HepG2 (cell line): ENCODE measurements around the gene CUL1. TPM values are rescaled to one million over a fixed set of nuclear protein-coding genes. Genes with fewer than 3 reads are reported as not detected.

Source experiments
- ATAC-seq: fragments of 200-7000 bp; cut with Tn5 transposase; 3 replicates; pipeline ENCODE4 v1.9.1; 2020; ENCODE audit warnings: mild to moderate bottlenecking, moderate library complexity
- BruUV-seq: library from RNA; stranded (reverse); fragments of 400-500 nt; replicated peaks from 2 replicates; lab custom pipeline; 2021; lab: Mats Ljungman, UMichigan
- CTCF ChIA-PET: fragments of 300-600 bp; formaldehyde crosslinking; extraction: SDS; loops from one replicate; lab custom pipeline; 2021; ENCODE audit warnings: low total read pairs, inconsistent platforms, low intra/inter-chr PET ratio; lab: Yijun Ruan, JAX
- POLR2A ChIA-PET: fragments of 350-600 bp; sonication (Branson Sonifier 250); formaldehyde crosslinking; loops from one replicate; lab custom pipeline; 2020; ENCODE audit warnings: antibody characterized with exemption, inconsistent platforms; lab: Yijun Ruan, JAX
- DNase-seq: peaks from one replicate; pipeline ENCODE4 v3.0.0-alpha.2; 2015; ENCODE audit warnings: low spot score
- FAIRE-seq: peaks from 3 replicates; lab custom pipeline; 2011; peaks lifted over from hg19 to GRCh38; lab: Jason Lieb, UNC
- H2AFZ ChIP-seq: one replicate; pipeline ENCODE4 v1.6.1; 2011; ENCODE audit warnings: low read length, inconsistent platforms
- H3K27ac ChIP-seq: fragments of 300-600 bp; 3 replicates; pipeline ENCODE4 v1.8.0; 2011; ENCODE audit warnings: mixed run types, mild to moderate bottlenecking, mixed read lengths, low read length, inconsistent platforms; ENCODE audit not compliant: insufficient read depth; ENCODE audit errors: extremely low read length
- H3K27me3 ChIP-seq, 2 experiments: fragments of 200-600 bp in 1 of 2; 2 replicates in 1 of 2; 3 replicates in 1 of 2; pipeline versions ENCODE4 v1.6.0 to v1.8.0; 2011; ENCODE audit warnings: low read length in 2 of 2, mild to moderate bottlenecking in 2 of 2, moderate library complexity in 2 of 2, inconsistent platforms in 1 of 2; ENCODE audit not compliant: insufficient read depth in 2 of 2, control insufficient read depth in 1 of 2
- H3K36me3 ChIP-seq, 2 experiments: fragments of 200-600 bp in 1 of 2; replicated peaks in 1 of 2; 2 replicates in 1 of 2; 3 replicates in 1 of 2; pipeline versions ENCODE4 v1.5.1 to v1.8.0; 2011; ENCODE audit warnings: low read length in 2 of 2, inconsistent platforms in 1 of 2; ENCODE audit not compliant: insufficient read depth in 2 of 2, control insufficient read depth in 1 of 2
- H3K4me1 ChIP-seq: 2 replicates; pipeline ENCODE4 v1.5.1; 2012; ENCODE audit warnings: low read length, inconsistent platforms; ENCODE audit not compliant: insufficient read depth
- H3K4me2 ChIP-seq: 2 replicates; pipeline ENCODE4 v1.6.0; 2011; ENCODE audit warnings: low read depth, low read length, inconsistent platforms
- H3K4me3 ChIP-seq, 3 experiments: fragments of 200-600 bp in 1 of 3; sonication (generic), shearing (Covaris generic) in 1 of 3; replicated peaks in 1 of 3; 2 replicates each; pipeline ENCODE4 v1.5.1; 2011 to 2016; ENCODE audit warnings: low read length in 3 of 3, inconsistent platforms in 2 of 3, low read depth in 2 of 3, mild to moderate bottlenecking in 2 of 3, control low read depth in 1 of 3, mixed read lengths in 1 of 3; ENCODE audit not compliant: insufficient read depth in 1 of 3
- H3K79me2 ChIP-seq: one replicate; pipeline ENCODE4 v1.6.1; 2011; ENCODE audit warnings: low read length, inconsistent platforms; ENCODE audit not compliant: insufficient read depth
- H3K9ac ChIP-seq: 2 replicates; pipeline ENCODE4 v1.6.0; 2011; ENCODE audit warnings: mild to moderate bottlenecking, low read depth, low read length, inconsistent platforms; ENCODE audit not compliant: insufficient read depth
- H3K9me3 ChIP-seq: 2 replicates; pipeline ENCODE4 v1.5.1; 2012; ENCODE audit warnings: mild to moderate bottlenecking, low read length
- H4K20me1 ChIP-seq: 2 replicates; pipeline ENCODE4 v1.6.0; 2011; ENCODE audit warnings: inconsistent platforms, mild to moderate bottlenecking, low read length, moderate library complexity; ENCODE audit not compliant: insufficient read depth
- HNRNPL ChIP-seq: fragments of 200-400 bp; formaldehyde crosslinking; IDR thresholded peaks from 2 replicates; pipeline ENCODE4 v1.6.1; 2017; ENCODE audit warnings: mild to moderate bottlenecking, low read depth, low read length
- JARID2 ChIP-seq: sonication (generic); formaldehyde crosslinking; IDR thresholded peaks from 2 replicates; pipeline ENCODE4 v1.8.1; 2023; ENCODE audit warnings: missing genetic modification reagents, inconsistent platforms; ENCODE audit not compliant: insufficient replicate concordance
- MAFF ChIP-seq: IDR thresholded peaks from 2 replicates; pipeline ENCODE4 v1.6.1; 2011; ENCODE audit warnings: low read depth, low read length, improper control_type of control experiment
- MAFK ChIP-seq, 2 experiments: IDR thresholded peaks in 1 of 2; conservative IDR thresholded peaks in 1 of 2; 2 replicates each; pipeline ENCODE4 v1.6.1; 2011; ENCODE audit warnings: improper control_type of control experiment in 2 of 2, low read length in 2 of 2
- MTA3 ChIP-seq: sonication (generic); formaldehyde crosslinking; IDR thresholded peaks from 2 replicates; pipeline ENCODE4 v1.4.0; 2020; ENCODE audit warnings: missing genetic modification reagents
- NFE2 ChIP-seq: sonication (generic); formaldehyde crosslinking; IDR thresholded peaks from 2 replicates; pipeline ENCODE4 v1.4.0; 2020; ENCODE audit warnings: missing genetic modification reagents
- NFE2L2 ChIP-seq: fragments of 150-350 bp; IDR thresholded peaks from 2 replicates; pipeline ENCODE4 v1.6.1; 2014; ENCODE audit warnings: low read length
- SNAI1 ChIP-seq: sonication (generic); formaldehyde crosslinking; IDR thresholded peaks from 2 replicates; pipeline ENCODE4 v1.5.0; 2020; ENCODE audit warnings: mild to moderate bottlenecking, missing genetic modification reagents, borderline replicate concordance
- ZFP1 ChIP-seq: IDR thresholded peaks from 2 replicates; pipeline ENCODE4 v1.6.1; 2016
- ZNF337 ChIP-seq: sonication (generic); formaldehyde crosslinking; IDR thresholded peaks from 2 replicates; pipeline ENCODE4 v1.5.1; 2020; ENCODE audit warnings: missing genetic modification reagents, low read depth, mild to moderate bottlenecking, borderline replicate concordance
- ZNF781 ChIP-seq: sonication (generic); formaldehyde crosslinking; IDR thresholded peaks from 2 replicates; pipeline ENCODE4 v1.5.1; 2020; ENCODE audit warnings: borderline replicate concordance, mild to moderate bottlenecking, missing genetic modification reagents; ENCODE audit errors: not compliant biosample characterization
- ZSCAN22 ChIP-seq: sonication (generic); formaldehyde crosslinking; IDR thresholded peaks from 2 replicates; pipeline ENCODE4 v1.4.0; 2020; ENCODE audit warnings: mild to moderate bottlenecking, missing genetic modification reagents
- WGBS: methylation state at CpG from one replicate; pipeline ENCODE4 v1.1.6; 2017; ENCODE audit warnings: low lambda C conversion rate; 5-methylcytosine and 5-hydroxymethylcytosine counted together
- in situ Hi-C: cut with HindIII; loops from 2 replicates; pipeline ENCODE4 v1.10.0; 2017; ENCODE audit warnings: low pct_unique_long_range_greater_than_20kb; ENCODE audit not compliant: extremely low pct_ligation_motif_present
- intact Hi-C: fragments of 100-400 bp; cut with micrococcal nuclease; formaldehyde crosslinking; loops from one replicate; pipeline ENCODE4 v1.10.0; 2022; ENCODE audit not compliant: unreplicated experiment
- polyA plus RNA-seq, 8 experiments: library from polyadenylated mRNA; depleted of rRNA in 3 of 8; stranded (reverse) in 7 of 8; unstranded in 1 of 8; fragments of >200 nt; fragmentation: Illumina TruSeq in 4 of 8; extraction: Trizol in 4 of 8; gene quantifications; 2 replicates each; pipeline versions ENCODE4 v1.2.1 to v1.2.3, GENCODE V29; 2011 to 2016; ENCODE audit warnings: low read depth in 4 of 8, missing spikeins in 1 of 8, mixed read lengths in 1 of 8; ENCODE audit not compliant: insufficient read depth in 1 of 8
- total RNA-seq, 5 experiments: library from RNA; depleted of rRNA; stranded (reverse); fragments of >200 nt; fragmentation: Illumina TruSeq; extraction: Trizol; gene quantifications; 2 replicates each; pipeline ENCODE4 v1.2.3, GENCODE V29; 2016; ENCODE audit warnings: low read depth in 1 of 5
- TF ChIP-seq, protein P1 (sequence below): sonication (generic); formaldehyde crosslinking; IDR thresholded peaks from 2 replicates; pipeline ENCODE4 v1.5.1; 2020; ENCODE audit warnings: mild to moderate bottlenecking, moderate library complexity, missing genetic modification reagents
- TF ChIP-seq, protein P2 (sequence below): sonication (generic); formaldehyde crosslinking; IDR thresholded peaks from 2 replicates; pipeline ENCODE4 v1.5.1; 2020; ENCODE audit warnings: missing genetic modification reagents, mild to moderate bottlenecking, borderline replicate concordance

The CUL1 gene
- total and polyA plus RNA-seq, 2 of the 13 experiments (the other 11 are each of a cell fraction or from before 2014, with no cell fraction given): 30.1 to 45.9 TPM

DNA sequence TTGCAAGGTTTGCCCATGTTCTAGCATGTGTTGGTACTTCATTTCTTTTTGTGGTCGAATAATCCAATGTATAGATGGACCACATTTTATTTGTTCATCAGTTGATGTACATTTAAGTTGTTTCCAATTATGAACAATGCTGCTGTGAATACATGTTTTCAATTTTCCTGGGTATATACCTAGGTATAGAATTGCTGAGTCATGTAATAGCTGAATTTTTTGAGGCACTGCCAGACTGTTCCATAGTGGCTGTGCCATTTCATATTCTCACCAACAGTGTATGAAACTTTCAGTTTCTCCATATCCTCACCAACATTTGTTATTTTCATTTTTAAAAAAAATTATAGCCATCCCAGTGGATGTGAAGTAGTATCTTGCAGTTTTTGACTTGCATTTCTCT lies 94.9 kb downstream of the CUL1 start:
- no peak for DNase-seq
- in situ Hi-C loops: no loop called here
- Histone ChIP-seq H3K27me3 (no peaks in the 10 kb centered on the region), H2AFZ (no peak overlapping the region), H3K27ac (no peak overlapping the region), H3K4me1 (no peaks in the 10 kb centered on the region), H3K9ac (no peak overlapping the region), H3K79me2 (no peaks in the 10 kb centered on the region), H3K36me3 (peaks cover 20 to 80% of the 10 kb centered on the region in 2 experiments), H3K4me3 (no peak overlapping the region), H4K20me1 (no peaks in the 10 kb centered on the region), H3K9me3 (no peaks in the 10 kb centered on the region), H3K4me2 (no peak overlapping the region)
- intact Hi-C loops: loop anchor here (5.0 kb wide), 1 partner anchor 169 kb away; no protein-coding TSS in a partner anchor
- TF ChIP-seq NFE2 (CRISPR knock-in tag) (peak; percentile 36; the same call in 1 of the 2 replicates), NFE2L2 (peak; percentile 93), MAFK (conservative IDR thresholded peaks at IDR 0.05 in 1 of 2, IDR thresholded peaks at IDR 0.05 in 1 of 2; ENCODE audit: low read length in 2 of 2) (peak; percentile 92 to 96), ZFP1 (CRISPR knock-in tag) (peak; percentile 75; the same call in 1 of the 2 replicates), ZNF337 (CRISPR knock-in tag) (no peak), MAFF (peak; percentile 95)
- TF ChIP-seq, protein P1, sequence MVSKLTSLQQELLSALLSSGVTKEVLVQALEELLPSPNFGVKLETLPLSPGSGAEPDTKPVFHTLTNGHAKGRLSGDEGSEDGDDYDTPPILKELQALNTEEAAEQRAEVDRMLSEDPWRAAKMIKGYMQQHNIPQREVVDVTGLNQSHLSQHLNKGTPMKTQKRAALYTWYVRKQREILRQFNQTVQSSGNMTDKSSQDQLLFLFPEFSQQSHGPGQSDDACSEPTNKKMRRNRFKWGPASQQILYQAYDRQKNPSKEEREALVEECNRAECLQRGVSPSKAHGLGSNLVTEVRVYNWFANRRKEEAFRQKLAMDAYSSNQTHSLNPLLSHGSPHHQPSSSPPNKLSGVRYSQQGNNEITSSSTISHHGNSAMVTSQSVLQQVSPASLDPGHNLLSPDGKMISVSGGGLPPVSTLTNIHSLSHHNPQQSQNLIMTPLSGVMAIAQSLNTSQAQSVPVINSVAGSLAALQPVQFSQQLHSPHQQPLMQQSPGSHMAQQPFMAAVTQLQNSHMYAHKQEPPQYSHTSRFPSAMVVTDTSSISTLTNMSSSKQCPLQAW (CRISPR knock-in tag): no peak
- no peak for ATAC-seq
- POLR2A ChIA-PET: no interaction called here
- BruUV-seq: no TSS peak
- CTCF ChIA-PET: no interaction called here
- FAIRE-seq: no peak
- 100% methylated on average over 1 of the region's 1 CpG for WGBS

DNA sequence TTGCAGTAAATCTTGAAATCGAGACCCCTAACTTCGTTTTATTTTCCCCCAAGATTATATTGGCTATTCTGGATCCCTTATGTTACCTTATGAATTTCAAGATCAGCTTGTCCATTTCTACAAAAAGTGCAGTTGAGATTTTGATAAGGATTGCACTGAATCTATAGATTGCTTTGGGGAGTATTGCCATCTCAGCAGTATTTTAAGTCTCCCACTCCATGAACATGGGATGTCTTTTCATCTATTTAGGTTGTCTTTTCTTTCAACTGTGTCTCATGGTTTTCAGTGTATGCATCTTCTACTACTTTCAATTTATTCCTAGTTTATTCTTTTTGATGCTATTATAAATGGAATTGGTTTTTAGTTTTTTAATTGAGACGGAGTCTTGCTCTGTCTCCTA lies 95.8 kb downstream of the CUL1 start:
- ChIA-PET CTCF (no interaction called here), POLR2A (no interaction called here)
- no peaks in the 10 kb centered on the region for H3K4me1 ChIP-seq
- no peak overlapping the region for H3K4me3 ChIP-seq
- H3K27ac ChIP-seq: no peak overlapping the region
- no peaks in the 10 kb centered on the region for H3K27me3 ChIP-seq
- H3K79me2 ChIP-seq: no peaks in the 10 kb centered on the region
- peaks cover 20 to 81% of the 10 kb centered on the region in 2 experiments for H3K36me3 ChIP-seq
- no peak for FAIRE-seq
- H3K9me3 ChIP-seq: no peaks in the 10 kb centered on the region
- intact Hi-C loops: loop anchor here (5.0 kb wide), 1 partner anchor 168 kb away; no protein-coding TSS in a partner anchor
- DNase-seq: no peak
- WGBS: 99% methylated on average over 3 of the region's 3 CpGs
- ATAC-seq: no peak
- no peaks in the 10 kb centered on the region for H4K20me1 ChIP-seq
- H2AFZ ChIP-seq: no peak overlapping the region
- no TSS peak for BruUV-seq
- H3K9ac ChIP-seq: no peak overlapping the region
- no peak overlapping the region for H3K4me2 ChIP-seq
- in situ Hi-C loops: no loop called here
- TF ChIP-seq SNAI1 (CRISPR knock-in tag): no peak
- TF ChIP-seq ZSCAN22 (CRISPR knock-in tag): no peak
- TF ChIP-seq HNRNPL: no peak
- no peak for TF ChIP-seq MTA3
- TF ChIP-seq MAFK (conservative IDR thresholded peaks at IDR 0.05 in 1 of 2, IDR thresholded peaks at IDR 0.05 in 1 of 2; ENCODE audit: low read length in 2 of 2): peak; percentile 85 to 88
- TF ChIP-seq, protein P2, sequence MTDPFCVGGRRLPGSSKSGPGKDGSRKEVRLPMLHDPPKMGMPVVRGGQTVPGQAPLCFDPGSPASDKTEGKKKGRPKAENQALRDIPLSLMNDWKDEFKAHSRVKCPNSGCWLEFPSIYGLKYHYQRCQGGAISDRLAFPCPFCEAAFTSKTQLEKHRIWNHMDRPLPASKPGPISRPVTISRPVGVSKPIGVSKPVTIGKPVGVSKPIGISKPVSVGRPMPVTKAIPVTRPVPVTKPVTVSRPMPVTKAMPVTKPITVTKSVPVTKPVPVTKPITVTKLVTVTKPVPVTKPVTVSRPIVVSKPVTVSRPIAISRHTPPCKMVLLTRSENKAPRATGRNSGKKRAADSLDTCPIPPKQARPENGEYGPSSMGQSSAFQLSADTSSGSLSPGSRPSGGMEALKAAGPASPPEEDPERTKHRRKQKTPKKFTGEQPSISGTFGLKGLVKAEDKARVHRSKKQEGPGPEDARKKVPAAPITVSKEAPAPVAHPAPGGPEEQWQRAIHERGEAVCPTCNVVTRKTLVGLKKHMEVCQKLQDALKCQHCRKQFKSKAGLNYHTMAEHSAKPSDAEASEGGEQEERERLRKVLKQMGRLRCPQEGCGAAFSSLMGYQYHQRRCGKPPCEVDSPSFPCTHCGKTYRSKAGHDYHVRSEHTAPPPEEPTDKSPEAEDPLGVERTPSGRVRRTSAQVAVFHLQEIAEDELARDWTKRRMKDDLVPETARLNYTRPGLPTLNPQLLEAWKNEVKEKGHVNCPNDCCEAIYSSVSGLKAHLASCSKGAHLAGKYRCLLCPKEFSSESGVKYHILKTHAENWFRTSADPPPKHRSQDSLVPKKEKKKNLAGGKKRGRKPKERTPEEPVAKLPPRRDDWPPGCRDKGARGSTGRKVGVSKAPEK: no peak
- TF ChIP-seq ZNF781: no peak
- no peak for TF ChIP-seq JARID2
